Kidney glomerular epithelial cell (primary cell): ENCODE measurements around the gene RAC3.

ENCODE experiments used
- DNase-seq: peaks from one replicate; lab custom pipeline; 2025; lab: John Stamatoyannopoulos, UW

Gene RAC3

GRCh38 chr17:82023447-82024241 is 7.8 kb upstream of the RAC3 start:
- DNase-seq, result no peak

- no peak for DNase-seq
These were observed 6.6 kb upstream of the RAC3 start for GRCh38 chr17:82024859-82025258.

GRCh38 chr17:82025401-82026107 is 5.9 kb upstream of the RAC3 start:
- no peak for DNase-seq

GRCh38 chr17:82028246-82028645 is 3.2 kb upstream of the RAC3 start:
- no peak for DNase-seq

GRCh38 chr17:82028966-82029365 is 2.5 kb upstream of the RAC3 start:
- DNase-seq, result no peak

GRCh38 chr17:82029391-82029790 is 2.1 kb upstream of the RAC3 start:
- DNase-seq, result no peak

GRCh38 chr17:82029990-82030469 is 1.4 kb upstream of the RAC3 start:
- DNase-seq, result no peak

- DNase-seq, result peak; percentile 17
These were observed 792 bp upstream of the RAC3 start for GRCh38 chr17:82030470-82031302.

GRCh38 chr17:82031885-82032627 is 578 bp downstream of the RAC3 start:
- no peak for DNase-seq

GRCh38 chr17:82033359-82034085 is 2.0 kb downstream of the RAC3 start:
- no peak for DNase-seq

GRCh38 chr17:82034371-82035011 is 3.0 kb downstream of the RAC3 start:
- DNase-seq, result no peak

- peak; percentile 3 for DNase-seq
These were observed 4.0 kb downstream of the RAC3 start for GRCh38 chr17:82035488-82035887.

GRCh38 chr17:82035956-82036633 is 4.6 kb downstream of the RAC3 start:
- DNase-seq, result no peak

GRCh38 chr17:82036634-82037091 is 5.2 kb downstream of the RAC3 start:
- DNase-seq, result no peak

- DNase-seq, result peak; percentile 83
These were observed 5.8 kb downstream of the RAC3 start, which contains the start of gene DCXR for GRCh38 chr17:82037092-82037888. DCXR (minus strand) TSS chr17:82037697; CDS start chr17:82037682, 15 bp downstream.

GRCh38 chr17:82037889-82038195 is 6.4 kb downstream of the RAC3 start:
- DNase-seq, result no peak

GRCh38 chr17:82038796-82039409 is 7.4 kb downstream of the RAC3 start:
- peak; percentile 8 for DNase-seq

GRCh38 chr17:82039695-82040299 is 8.3 kb downstream of the RAC3 start:
- no peak for DNase-seq
